Upper lobe of right lung (tissue), 1 donor: Measurements from ENCODE around the gene LPCAT3. TPM values are rescaled to one million over a fixed set of nuclear protein-coding genes. Genes with fewer than 3 reads are reported as not detected.

Source experiments
- ATAC-seq: fragments of 200-7000 bp; cut with Tn5 transposase; one replicate; pipeline ENCODE4 v1.9.1; 2020; ENCODE audit warnings: mild to moderate bottlenecking, moderate library complexity
- DNase-seq: peaks from one replicate; pipeline ENCODE4 v3.0.0-alpha.2; 2020
- H3K27ac ChIP-seq: fragments of 200-600 bp; one replicate; pipeline ENCODE4 v1.8.0; 2022
- H3K27me3 ChIP-seq: fragments of 200-600 bp; one replicate; pipeline ENCODE4 v1.8.0; 2022; ENCODE audit warnings: mild to moderate bottlenecking
- H3K36me3 ChIP-seq: fragments of 200-600 bp; one replicate; pipeline ENCODE4 v1.8.0; 2022
- H3K4me1 ChIP-seq: fragments of 200-600 bp; one replicate; pipeline ENCODE4 v1.8.0; 2022
- H3K4me3 ChIP-seq: fragments of 200-600 bp; one replicate; pipeline ENCODE4 v1.8.0; 2022; ENCODE audit warnings: mild to moderate bottlenecking
- H3K9me3 ChIP-seq: fragments of 200-600 bp; one replicate; pipeline ENCODE4 v1.8.0; 2022
- intact Hi-C: fragments of 100-400 bp; cut with DNase I; formaldehyde crosslinking; loops from one replicate; pipeline ENCODE4 v1.11.0; 2022
- total RNA-seq: library from RNA; stranded (reverse); fragmentation: NEBNext Ultra II Directional; extraction: Animal tissue kit (Norgen Biotek cat#: 25700); gene quantifications from one replicate; pipeline ENCODE4 v1.2.1, GENCODE V29; 2021
- TF ChIP-seq, protein P1 (sequence below): fragments of 200-600 bp; IDR thresholded peaks from one replicate; pipeline ENCODE4 v1.8.0; 2022; ENCODE audit warnings: antibody characterized with exemption
- donor health status: DM: no; HTN: yes; CAD: no; lungs with severe emphysema.

The LPCAT3 gene
- total RNA-seq, 1 donor from 2014 or later = 70.5 TPM

- intact Hi-C loops = no loop called here
- no peaks in the 10 kb centered on the region for H3K9me3 ChIP-seq
- H3K36me3 ChIP-seq = no peaks in the 10 kb centered on the region
- TF ChIP-seq, protein P1, sequence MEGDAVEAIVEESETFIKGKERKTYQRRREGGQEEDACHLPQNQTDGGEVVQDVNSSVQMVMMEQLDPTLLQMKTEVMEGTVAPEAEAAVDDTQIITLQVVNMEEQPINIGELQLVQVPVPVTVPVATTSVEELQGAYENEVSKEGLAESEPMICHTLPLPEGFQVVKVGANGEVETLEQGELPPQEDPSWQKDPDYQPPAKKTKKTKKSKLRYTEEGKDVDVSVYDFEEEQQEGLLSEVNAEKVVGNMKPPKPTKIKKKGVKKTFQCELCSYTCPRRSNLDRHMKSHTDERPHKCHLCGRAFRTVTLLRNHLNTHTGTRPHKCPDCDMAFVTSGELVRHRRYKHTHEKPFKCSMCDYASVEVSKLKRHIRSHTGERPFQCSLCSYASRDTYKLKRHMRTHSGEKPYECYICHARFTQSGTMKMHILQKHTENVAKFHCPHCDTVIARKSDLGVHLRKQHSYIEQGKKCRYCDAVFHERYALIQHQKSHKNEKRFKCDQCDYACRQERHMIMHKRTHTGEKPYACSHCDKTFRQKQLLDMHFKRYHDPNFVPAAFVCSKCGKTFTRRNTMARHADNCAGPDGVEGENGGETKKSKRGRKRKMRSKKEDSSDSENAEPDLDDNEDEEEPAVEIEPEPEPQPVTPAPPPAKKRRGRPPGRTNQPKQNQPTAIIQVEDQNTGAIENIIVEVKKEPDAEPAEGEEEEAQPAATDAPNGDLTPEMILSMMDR = no peak
- no peak for ATAC-seq
- peak overlapping the region; percentile 82 for H3K4me3 ChIP-seq
- H3K27ac ChIP-seq = peak overlapping the region; percentile 86
- H3K27me3 ChIP-seq = no peaks in the 10 kb centered on the region
- peaks cover 34% of the 10 kb centered on the region for H3K4me1 ChIP-seq
- DNase-seq = no peak
Measured at GRCh38 chr12:7019043-7019569, 830 bp upstream of the LPCAT3 start.

- no peak for DNase-seq
- TF ChIP-seq, protein P1 = no peak
Measured at GRCh38 chr12:7017870-7018349, 366 bp downstream of the LPCAT3 start.

DNA sequence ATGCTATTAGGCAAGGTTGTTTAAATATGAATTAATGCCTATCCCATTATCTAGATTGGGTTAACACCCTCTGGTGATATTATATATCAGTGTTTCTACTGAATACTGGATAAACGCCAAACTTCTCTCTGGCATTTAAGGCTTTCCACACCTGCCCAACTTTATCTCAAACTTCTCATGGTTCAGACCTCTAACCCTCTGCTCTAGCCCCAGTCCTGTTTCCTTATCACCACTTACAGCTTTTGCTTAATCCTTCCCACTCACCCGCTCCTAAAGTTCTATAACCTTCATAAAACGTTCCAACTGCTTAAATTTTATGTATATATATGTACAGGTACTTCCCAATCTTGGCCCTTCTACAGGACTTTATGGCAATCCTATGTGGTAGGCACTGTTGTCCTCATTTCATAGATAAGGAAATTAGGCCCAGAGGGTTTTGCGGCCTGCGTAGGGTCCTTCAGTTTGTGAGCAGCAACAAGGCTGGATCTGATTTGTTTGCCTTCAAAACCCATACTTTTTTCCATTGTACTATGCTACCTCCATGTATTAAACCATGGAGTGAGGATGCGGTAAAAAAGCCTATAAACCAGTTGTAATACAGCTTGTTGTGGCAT lies 1.2 kb downstream of the LPCAT3 start:
- H3K27me3 ChIP-seq = no peaks in the 10 kb centered on the region
- DNase-seq (no peak), ATAC-seq (no peak)
- no peaks in the 10 kb centered on the region for H3K9me3 ChIP-seq
- TF ChIP-seq, protein P1 = no peak
- peak overlapping the region; percentile 82 for H3K4me3 ChIP-seq
- peaks cover 34% of the 10 kb centered on the region for H3K4me1 ChIP-seq
- intact Hi-C loops = no loop called here
- H3K27ac ChIP-seq = peak overlapping the region; percentile 21
- H3K36me3 ChIP-seq = peaks cover 12% of the 10 kb centered on the region

More at GRCh38 chr12:7017870-7018349, 366 bp downstream of the LPCAT3 start:
- peak; percentile 3 for ATAC-seq
- peaks cover 34% of the 10 kb centered on the region for H3K4me1 ChIP-seq
- intact Hi-C loops = no loop called here
- peak overlapping the region; percentile 82 for H3K4me3 ChIP-seq
- peaks cover 6% of the 10 kb centered on the region for H3K36me3 ChIP-seq
- H3K27me3 ChIP-seq = no peaks in the 10 kb centered on the region
- peak overlapping the region; percentile 86 for H3K27ac ChIP-seq
- H3K9me3 ChIP-seq = no peaks in the 10 kb centered on the region

- Histone ChIP-seq H3K4me1 (peaks cover 34% of the 10 kb centered on the region), H3K4me3 (no peak overlapping the region), H3K27ac (no peak overlapping the region), H3K27me3 (no peaks in the 10 kb centered on the region), H3K9me3 (no peaks in the 10 kb centered on the region), H3K36me3 (peaks cover 13% of the 10 kb centered on the region)
- TF ChIP-seq, protein P1 = no peak
- ATAC-seq (no peak), DNase-seq (no peak)
- intact Hi-C loops = no loop called here
Measured at GRCh38 chr12:7015555-7016370, 2.5 kb downstream of the LPCAT3 start.

DNA sequence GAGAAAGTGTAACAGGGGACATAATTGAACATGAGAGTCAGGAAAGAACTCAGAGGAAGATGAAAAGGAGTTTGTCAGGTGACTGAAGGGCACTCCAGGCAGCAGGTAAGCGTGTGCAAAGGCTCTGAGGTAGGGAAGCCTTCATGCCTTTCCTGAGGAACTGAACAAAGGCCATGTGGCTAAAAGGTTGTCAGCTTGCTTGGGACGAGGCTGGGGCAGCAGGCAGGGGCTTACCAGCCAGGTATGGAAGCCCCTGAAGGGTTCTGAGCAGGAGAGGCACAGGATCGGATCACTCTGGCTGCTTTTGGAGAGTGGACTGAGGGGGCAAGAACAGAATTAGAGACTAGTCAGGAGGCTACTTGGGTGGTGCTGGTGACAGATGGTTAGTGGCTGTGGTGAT lies 5.2 kb downstream of the LPCAT3 start:
- TF ChIP-seq, protein P1 = no peak
- intact Hi-C loops = no loop called here
- H3K4me3 ChIP-seq = no peak overlapping the region
- no peak for DNase-seq
- ATAC-seq = no peak
- peaks cover 15% of the 10 kb centered on the region for H3K36me3 ChIP-seq
- no peaks in the 10 kb centered on the region for H3K9me3 ChIP-seq
- no peaks in the 10 kb centered on the region for H3K27me3 ChIP-seq
- no peak overlapping the region for H3K27ac ChIP-seq
- peaks cover 39% of the 10 kb centered on the region for H3K4me1 ChIP-seq
